Glomerular endothelial cell (primary cell): ENCODE data around the gene CKMT1B. TPM values are rescaled to one million over a fixed set of nuclear protein-coding genes. Genes with fewer than 3 reads are reported as not detected.
"Not testable (repeated sequence)": the region's sequence is repeated elsewhere in the genome, so short reads cannot be mapped to it uniquely, and the experiment has no call there.

Experiments
- DNase-seq: peaks from one replicate; pipeline ENCODE4 v3.0.0-alpha.2; 2011; ENCODE audit warnings: low read depth, low spot score; ENCODE audit errors: extremely low read depth
- total RNA-seq: library from RNA; depleted of rRNA; stranded (reverse); fragments of >200 nt; gene quantifications from 2 replicates; pipeline ENCODE4 v1.2.3, GENCODE V29; 2015

CKMT1B gene
- not detected in 2 replicates for total RNA-seq

DNA sequence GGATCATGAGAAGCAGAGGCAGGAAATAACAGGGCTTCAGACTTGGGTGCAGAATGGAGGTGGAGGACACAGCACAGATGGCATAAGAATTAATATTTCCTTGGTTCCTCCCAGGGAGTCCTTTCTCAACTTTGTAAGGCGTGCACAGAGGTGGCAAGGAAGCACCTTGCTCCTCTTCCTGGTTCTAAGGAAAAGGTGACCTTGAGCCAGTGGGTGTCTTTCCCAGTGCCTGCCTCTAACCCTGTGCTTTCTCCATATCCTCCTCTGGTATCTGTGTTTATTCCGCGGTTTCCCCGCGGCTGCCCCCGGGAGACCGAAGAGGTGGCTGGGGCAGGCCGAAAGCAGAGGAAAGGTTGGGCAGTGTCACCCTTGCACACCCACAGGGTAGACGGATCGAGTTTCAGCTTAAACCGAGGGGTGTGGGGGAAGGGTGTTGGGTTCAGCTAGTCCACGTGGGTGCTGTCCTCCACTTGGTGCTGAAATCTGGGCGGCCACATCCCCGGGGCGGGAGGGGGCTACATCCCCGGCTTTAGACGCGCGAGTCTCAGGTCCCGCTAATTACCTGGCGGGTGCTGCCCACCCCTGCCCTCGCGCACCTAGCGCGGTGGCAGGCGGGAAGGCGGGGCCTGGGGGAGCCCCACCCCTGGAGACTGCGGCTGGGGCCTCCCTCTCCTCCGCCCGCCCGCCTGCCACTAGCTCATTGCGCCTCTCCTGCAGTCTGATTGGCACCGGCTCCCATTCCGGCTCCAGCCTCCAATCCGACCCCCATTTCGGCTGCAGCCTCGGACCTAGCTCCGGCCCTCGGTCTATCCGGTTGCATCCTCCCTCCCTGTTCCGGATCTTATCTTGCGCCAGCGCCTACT is at the start of gene CKMT1B:
TSS of gene CKMT1B (plus strand) at position 700 of the 863 bp plus-strand sequence. CDS start 192 bp downstream, outside the sequence.
- DNase-seq = not testable (repeated sequence)

DNA sequence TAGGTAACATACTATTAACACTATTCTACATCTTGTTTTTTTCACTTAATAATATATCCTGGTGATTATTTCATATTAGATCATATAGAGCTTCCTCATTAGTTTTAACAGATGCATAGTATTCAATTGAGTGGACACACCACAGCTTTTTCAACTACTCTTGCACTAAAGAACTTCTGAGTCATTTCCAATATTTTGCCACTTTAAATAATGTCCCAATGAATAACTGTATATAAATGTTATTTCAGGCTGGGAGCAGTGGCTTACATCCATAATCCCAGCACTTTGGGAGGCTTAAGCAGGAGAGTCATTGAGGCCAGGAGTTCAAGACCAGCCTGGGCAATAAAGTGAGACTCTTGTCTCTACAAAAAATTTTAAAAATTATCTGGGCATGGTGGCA is 49.6 kb upstream of the CKMT1B start:
- no peak for DNase-seq

DNA sequence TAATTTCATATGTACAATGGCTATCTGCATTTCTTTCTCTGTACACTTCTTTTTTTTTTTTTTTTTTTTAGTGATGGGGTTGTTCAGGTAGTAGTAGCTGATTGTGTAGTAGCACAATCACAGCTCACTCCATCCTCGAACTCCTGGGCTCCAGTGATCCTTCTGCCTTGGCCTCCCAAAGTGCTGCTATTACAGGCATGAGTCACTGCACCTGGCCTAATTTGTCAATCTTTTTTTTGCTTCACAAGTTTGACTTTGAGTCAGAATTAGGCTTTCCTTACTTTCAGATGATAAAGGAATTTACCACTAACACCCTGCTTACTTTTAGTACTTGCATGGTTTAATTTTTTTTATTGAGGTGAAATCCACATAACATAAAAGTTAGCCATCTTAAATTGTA is 48.4 kb upstream of the CKMT1B start:
- no peak for DNase-seq

DNA sequence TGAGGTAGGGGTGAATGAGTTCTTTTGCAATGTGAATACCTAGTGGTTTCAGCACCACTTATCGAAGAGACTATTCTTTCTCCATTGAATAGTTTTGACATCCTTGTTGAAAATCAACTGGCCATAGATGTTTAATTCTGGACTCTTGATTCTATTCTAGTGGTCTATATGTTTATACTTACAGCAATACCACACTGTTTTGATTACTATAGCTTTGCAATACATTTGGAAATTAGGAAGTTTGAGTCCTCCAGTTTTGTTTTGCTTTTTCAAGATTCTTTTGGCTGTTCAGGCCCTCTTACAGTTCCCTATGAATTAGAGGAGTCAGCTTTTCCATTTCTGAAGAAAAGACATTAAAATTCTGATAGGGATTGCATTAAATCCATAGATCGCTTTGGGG is 46.3 kb upstream of the CKMT1B start:
- no peak for DNase-seq

DNA sequence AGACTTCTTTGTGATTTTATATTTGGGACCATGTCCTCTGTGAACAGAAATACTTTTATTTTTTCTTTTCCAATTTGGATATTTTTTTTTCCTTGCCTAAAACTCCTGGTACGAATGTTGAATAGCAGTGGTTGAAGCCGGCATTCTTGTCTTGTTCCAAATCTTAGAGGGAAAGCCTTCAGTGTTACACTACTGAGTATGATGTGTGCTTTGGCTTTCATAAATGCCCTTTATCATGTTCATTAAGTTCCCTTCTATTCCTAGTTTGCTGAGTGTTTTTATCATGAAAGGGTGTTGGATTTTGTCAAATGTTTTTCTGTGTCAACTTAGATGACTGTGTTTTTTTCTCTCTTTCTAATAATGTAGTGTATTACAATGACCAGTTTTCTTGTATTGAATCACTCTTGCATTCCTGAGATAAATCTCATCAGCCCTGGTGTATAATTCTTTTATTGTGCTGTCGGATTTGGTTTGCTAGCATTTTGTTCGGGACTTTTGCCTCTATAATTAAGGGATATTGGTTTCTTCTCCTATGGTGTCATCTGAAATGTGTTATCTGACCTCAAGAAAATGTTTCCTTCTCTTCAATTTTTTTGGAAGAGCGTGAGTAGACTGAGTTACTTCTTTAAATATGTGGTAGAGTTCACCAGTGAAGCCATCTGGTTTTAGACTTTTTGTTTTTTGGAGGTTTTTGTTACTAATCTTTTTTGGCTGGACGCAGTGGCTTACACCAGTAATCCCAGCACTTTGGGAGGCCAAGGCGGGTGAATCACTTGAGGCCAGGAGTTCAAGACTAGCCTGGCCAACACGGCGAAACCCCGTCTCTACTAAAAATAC is 43.1 kb upstream of the CKMT1B start:
- no peak for DNase-seq

DNA sequence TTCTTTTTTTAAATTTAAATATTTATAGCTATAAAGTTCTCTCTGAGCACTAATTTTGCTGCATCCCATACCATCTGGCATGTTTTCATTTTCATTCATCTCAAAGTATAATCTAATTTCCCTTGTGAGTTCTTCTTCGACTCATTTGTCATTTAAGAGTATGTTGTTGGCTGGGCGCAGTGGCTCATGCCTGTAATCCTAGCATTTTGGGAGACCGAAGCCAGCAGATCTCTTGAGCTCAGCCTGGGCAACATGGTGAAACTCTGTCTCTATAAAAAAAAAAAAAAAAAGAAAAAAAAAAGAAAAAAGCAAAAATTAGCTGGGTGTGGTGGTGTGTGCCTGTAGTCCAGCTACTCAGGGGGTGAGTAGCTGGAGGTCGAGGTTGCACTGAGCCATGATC is 41.6 kb upstream of the CKMT1B start:
- no peak for DNase-seq

DNA sequence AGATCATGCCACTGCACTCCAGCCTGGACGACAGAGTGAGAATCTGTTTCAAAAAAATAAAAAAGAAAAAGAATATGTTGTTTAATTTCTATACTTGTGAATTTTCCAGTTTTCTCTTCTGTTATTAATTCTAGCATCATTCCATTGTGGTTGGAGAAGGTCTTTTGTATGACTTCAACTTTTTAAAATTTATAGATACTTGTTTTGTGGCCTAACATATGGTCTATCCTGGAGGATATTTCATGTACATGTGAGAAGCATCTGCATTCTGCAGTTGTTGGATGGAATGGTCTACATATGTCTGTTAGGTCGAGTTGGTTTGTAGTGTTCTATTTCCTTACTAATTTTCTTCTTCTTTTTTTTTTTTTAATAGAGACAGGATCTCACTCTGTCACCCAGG is 40.8 kb upstream of the CKMT1B start:
- DNase-seq = no peak

DNA sequence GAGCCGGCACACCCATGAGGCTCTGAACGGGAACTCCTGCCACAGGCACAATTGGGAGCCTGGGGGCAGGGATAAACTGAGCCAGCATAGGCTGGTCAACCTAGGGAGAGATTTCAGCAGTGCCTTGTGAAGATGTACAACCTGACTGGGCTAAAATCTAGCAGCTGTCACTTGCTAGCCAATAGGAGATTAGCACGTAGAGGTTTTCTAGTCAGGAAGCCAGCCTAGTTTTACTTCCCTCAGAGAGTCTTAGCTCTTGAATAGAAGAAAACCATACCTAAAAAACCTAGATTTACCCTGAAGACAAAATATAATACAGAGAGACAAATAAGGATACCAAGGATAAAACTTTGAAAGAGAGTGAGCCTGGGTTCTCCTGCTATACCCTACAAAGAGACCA is 31.1 kb upstream of the CKMT1B start:
- DNase-seq = not testable (repeated sequence)

DNA sequence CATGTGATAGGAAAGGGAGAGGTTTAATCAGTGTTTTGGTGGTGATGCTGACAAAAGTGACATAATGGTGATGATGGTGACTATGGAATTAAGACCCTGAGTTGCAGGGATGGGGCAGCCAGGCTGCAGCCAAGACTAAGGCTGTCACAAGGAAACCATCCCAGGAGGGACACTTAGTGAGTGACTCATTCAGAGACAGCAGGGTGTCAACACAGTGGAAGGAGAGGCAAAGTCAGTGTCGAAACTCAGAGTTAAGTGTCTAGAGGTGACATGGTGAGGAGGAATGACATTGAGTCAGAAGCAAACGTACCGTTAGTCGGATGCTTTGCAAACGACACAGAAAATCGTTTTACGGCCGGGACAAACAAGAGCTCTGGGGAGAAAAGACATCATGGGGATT is 30.0 kb upstream of the CKMT1B start:
- not testable (repeated sequence) for DNase-seq

DNA sequence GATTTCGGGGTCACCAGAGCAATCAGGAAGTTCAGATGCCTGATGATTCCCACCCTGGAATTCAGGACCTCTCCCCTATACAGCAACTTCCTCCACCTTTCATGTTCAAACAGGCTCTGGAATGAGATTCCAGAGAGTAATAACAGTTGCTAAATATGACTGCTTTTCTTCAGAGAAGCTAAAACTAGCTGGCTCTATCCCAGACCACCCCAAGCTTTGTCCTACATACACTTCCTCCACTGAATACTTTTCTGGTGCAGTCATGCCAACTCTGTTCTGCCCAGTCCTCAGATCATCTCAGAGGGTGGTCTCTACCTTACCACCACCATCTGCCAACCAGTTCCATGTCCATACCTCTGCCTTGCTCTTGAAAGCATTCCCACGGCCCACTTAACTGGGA is 27.2 kb upstream of the CKMT1B start:
- not testable (repeated sequence) for DNase-seq

DNA sequence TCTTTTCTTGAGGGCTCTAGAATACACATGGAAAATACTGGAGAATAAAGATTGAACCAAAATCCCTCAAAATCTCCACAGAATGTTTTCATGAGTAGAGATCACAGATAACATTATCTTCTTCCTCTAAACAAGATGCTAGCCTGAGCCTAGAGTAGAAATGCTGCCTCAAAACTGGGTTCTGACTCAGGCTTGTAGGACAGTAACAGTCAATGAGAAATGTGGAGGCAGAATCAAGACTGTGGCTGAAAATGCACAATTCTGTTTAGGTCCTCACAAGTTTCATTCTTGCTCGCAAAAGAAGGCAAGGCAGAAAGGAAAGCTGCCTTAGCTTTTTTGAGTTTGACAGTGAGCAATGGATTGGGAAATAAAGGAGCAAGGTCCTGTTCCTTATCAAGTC is 19.2 kb upstream of the CKMT1B start:
- not testable (repeated sequence) for DNase-seq

DNA sequence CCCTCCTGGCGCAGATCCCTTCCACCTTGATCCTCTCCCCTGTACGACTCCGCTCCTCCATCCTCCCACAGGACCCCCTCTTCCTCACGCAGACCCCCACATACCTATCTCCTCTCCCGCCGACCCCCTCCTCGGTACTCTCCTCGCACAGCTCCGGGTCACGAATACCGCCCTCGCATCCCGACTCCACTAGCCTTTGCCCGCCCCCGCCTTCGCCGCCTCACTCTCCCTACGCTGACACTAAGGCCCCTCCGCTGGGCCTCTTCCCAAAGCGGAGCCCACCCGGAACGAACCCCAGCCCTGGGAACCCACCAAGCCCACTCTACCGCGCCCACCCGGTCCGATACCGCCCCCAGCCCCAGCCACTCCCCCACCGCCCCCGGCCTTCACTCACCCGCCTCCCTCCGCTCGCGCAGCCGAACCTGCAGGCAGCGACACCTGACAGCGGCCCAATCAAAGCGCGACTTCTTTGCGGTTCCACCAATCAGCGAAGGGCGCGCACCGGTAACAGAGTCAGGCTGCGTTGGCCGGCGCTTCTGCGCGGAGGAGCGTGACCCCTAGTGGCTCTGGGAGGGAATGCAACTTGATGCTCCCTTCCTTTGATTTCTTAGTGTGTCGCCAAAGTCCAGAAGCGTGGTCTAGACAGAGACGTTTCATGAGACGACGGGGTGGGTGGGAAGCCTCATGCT is 3.9 kb upstream of the CKMT1B start, which contains the start of gene PPIP5K1:
TSS of gene PPIP5K1 (minus strand) at position 431 of the 689 bp plus-strand sequence. CDS start 5,704 bp downstream, outside the sequence.
- DNase-seq = not testable (repeated sequence)

DNA sequence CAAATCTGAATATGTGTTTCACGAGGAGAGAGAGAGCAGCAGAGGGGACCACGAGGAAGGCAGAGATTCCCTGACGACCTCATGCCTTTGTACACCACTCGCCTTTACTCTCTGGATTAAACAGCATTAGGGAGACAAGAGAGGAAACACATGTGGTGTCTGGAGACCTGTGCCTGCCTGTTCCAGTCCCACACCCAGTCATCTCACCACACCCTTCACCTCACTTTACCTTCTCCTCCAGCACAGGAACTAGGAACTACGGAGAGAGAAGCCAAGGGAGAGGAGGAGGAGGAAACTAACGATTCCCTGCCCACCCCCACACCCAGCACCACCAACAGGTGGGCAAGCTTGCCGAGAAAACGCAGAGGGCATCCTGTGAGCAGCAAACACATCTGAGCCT is 986 bp upstream of the CKMT1B start:
- not testable (repeated sequence) for DNase-seq

DNA sequence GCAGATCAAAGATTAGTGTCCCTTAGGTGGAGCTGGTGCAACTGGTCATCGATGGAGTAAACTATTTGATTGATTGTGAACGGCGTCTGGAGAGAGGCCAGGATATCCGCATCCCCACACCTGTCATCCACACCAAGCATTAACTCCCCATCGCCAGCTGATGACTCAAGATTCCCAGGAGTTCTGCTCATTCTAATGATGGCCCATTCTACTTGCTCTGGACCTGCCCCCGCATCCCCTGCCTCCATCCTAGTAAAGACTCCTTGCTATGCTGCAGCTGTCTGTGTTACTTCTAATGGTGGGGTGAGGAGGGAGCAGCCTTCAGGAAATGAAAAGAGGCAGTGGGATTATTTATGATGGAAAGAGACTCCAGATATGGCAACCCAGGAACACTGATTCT is 5.3 kb downstream of the CKMT1B start:
- DNase-seq = not testable (repeated sequence)

DNA sequence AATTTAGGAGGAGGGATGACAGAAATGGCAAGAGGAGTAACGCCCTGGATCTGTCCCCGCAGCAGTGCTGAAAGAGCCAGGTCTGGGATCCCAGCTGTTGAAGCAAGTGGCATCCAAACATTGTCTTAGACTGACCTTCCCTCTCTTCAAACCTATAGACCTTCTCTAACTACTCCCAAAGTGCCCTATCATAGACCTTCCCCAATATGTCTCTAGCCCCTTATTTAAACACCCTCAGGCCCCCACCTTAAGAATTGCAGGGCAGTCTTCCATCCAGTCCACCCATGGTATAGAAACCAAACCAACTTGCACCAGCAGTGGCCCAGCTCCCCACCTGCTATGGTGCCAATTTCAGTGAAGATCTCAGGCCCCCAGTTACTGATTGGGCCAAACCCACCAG is 6.4 kb downstream of the CKMT1B start:
- DNase-seq = not testable (repeated sequence)

DNA sequence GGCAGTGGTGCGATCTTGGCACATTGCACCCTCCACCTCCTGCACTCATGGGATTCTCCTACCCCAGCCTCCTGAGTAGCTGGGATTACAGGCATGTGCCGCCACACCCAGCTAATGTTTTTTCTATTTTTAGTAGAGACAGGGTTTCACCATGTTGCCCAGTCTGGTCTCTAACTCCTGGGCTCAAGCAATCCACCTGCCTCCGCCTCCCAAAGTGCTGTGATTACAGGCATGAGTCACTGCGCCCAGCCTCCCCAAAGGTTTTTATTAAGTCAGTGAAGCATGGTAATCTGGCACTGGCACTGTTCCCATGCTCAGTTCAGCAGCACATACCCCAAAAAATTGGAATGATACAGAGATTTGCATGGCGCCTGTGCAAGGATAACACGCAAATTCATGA is 8.4 kb downstream of the CKMT1B start:
- DNase-seq = not testable (repeated sequence)

DNA sequence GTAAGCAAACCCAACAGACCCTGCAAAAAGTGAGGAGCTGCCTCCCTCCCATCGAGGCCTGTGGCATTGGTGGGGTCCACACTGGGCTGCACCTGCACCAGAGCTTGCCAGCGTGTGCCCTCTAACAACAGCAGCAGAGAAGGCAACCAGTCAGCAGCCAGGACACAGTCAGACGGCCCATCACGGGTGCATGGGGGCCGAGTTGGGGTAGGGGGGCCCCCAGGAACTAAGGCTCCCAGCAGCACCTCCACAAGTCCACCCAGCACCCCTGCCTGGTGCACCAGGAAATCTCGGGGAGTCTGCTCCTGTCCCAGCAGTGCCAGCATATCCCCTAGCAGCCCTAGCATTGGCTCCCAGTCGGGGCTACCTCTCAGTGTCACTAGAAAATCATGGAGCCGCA is 23.9 kb downstream of the CKMT1B start:
- not testable (repeated sequence) for DNase-seq

DNA sequence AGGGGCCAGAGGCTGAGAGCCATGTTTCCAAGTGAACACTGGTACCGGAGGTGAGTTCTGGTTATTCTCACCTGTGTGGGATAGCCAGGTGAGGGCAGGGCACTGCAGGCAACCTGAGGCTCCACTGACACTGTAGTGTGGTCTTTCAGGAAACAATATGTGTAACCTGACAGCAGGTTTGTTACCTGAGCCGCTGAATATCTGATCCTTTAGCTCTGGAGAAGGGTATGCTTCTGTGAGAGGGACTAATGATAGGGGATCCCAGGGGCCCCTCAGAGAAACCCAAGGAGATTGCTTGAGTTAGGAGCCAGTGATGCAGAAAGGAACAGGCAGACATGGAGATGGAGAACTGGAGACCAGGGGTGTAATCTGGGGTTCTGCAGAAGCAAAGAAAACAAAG is 24.9 kb downstream of the CKMT1B start, which contains the start of gene STRC:
TSS of gene STRC (minus strand) at position 101 of the 400 bp plus-strand sequence. CDS start at position 23, 78 bp downstream.
- not testable (repeated sequence) for DNase-seq

DNA sequence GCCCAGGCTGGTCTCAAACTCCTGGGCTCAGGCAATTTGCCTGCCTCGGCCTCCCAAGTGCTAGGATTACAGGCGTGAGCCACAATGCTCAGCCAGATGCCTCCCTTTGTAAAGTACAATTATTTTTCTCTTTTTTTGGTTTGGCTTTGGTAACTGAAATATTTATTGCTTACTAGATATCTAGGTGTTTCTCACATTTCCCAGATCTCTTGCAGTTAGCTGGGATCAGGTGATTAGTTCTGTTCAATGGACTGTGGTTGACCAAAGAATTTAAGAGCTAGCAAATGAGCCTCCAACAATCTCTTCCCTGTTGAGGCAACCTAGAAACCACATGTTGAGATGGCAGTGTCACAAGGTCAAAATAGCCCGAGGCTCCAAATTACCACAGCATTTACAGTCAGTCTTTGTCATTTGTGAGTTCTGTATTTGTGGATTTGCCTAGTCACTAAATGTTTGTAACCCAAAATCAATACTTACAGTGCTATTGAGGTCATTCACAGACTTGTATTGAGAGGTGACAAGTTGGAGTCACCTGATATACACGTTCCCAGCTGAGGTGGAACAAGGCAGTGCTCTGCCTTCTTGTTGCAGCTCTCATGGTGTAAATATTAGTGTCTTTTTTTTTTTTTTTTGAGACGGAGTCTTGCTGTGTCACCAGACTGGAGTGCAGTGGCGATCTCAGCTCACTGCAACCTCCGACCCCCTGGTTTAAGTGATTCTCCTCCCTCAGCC is 28.4 kb downstream of the CKMT1B start:
- not testable (repeated sequence) for DNase-seq

DNA sequence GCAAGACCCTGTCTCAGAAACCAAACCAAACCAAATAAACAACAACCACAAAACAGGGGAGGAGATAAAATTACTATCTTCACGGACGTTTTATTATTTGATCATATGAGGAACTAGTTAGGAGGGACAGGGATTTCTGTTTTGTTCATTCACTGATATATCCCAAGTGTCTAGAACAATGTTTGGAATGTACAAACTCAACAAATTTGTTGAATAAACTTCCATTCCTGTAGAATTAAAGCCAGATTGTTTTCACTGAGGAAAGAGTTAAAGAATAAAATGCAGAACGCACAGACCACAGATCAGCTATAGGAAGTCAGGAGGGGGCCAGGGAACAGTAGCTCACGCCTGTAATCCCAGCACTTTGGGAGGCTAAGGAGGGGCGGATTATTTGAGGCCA is 31.3 kb downstream of the CKMT1B start:
- no peak for DNase-seq
